Mesenchymal stem cell (in vitro differentiated cells and primary cell): ENCODE data around the gene FYN.
A peak's percentile ranks its signal among the peaks of the same experiment; 100 is the strongest.

Experiments
- DNase-seq: peaks from one replicate; pipeline ENCODE4 v3.0.0-alpha.2; 2013
- H2AFZ ChIP-seq: one replicate; pipeline ENCODE4 v1.6.1; 2013; ENCODE audit warnings: low read depth, mild to moderate bottlenecking, control low read depth, inconsistent platforms, low read length, moderate library complexity
- H2AK5ac ChIP-seq: 2 replicates; pipeline ENCODE4 v1.6.1; 2013; ENCODE audit warnings: low read length, moderate library complexity, mild to moderate bottlenecking, inconsistent platforms; ENCODE audit not compliant: severe bottlenecking
- H2BK120ac ChIP-seq: one replicate; pipeline ENCODE4 v1.6.1; 2013; ENCODE audit warnings: low read depth, mild to moderate bottlenecking, inconsistent platforms, low read length, moderate library complexity
- H2BK12ac ChIP-seq, 2 experiments: one replicate each; pipeline ENCODE4 v1.6.1; 2013; ENCODE audit warnings: inconsistent platforms in 2 of 2, low read length in 2 of 2, mild to moderate bottlenecking in 2 of 2, moderate library complexity in 2 of 2, control low read depth in 1 of 2
- H2BK15ac ChIP-seq: one replicate; pipeline ENCODE4 v1.6.1; 2013; ENCODE audit warnings: mild to moderate bottlenecking, low read depth, inconsistent platforms; ENCODE audit not compliant: poor library complexity, severe bottlenecking
- H2BK5ac ChIP-seq: 2 replicates; pipeline ENCODE4 v1.6.1; 2013; ENCODE audit warnings: low read depth, mild to moderate bottlenecking, low read length, control low read depth, inconsistent platforms; ENCODE audit not compliant: poor library complexity, severe bottlenecking
- H3K14ac ChIP-seq, 2 experiments: one replicate each; pipeline ENCODE4 v1.6.1; 2013; ENCODE audit warnings: inconsistent platforms in 2 of 2, low read length in 2 of 2, control low read depth in 1 of 2, mild to moderate bottlenecking in 1 of 2, moderate library complexity in 1 of 2
- H3K18ac ChIP-seq, 2 experiments: one replicate each; pipeline ENCODE4 v1.6.1; 2013; ENCODE audit warnings: inconsistent platforms in 2 of 2, low read length in 2 of 2, control low read depth in 1 of 2, low read depth in 1 of 2, mild to moderate bottlenecking in 1 of 2
- H3K23ac ChIP-seq, 2 experiments: one replicate each; pipeline ENCODE4 v1.6.1; 2013; ENCODE audit warnings: inconsistent platforms in 2 of 2, low read length in 2 of 2, mild to moderate bottlenecking in 2 of 2, moderate library complexity in 2 of 2, control low read depth in 1 of 2
- H3K27ac ChIP-seq: 2 replicates; pipeline ENCODE4 v1.5.1; 2013; ENCODE audit warnings: mild to moderate bottlenecking, moderate library complexity, low read length, control low read depth, inconsistent platforms; ENCODE audit not compliant: poor library complexity, severe bottlenecking
- H3K27me3 ChIP-seq, 2 experiments: 2 replicates each; pipeline versions ENCODE4 v1.6.1 to v1.7.0; 2013; ENCODE audit warnings: low read length in 2 of 2, mild to moderate bottlenecking in 2 of 2, moderate library complexity in 2 of 2, control low read depth in 1 of 2, inconsistent platforms in 1 of 2; ENCODE audit not compliant: control insufficient read depth in 1 of 2, insufficient read depth in 1 of 2
- H3K36me3 ChIP-seq, 2 experiments: 2 replicates each; pipeline versions ENCODE4 v1.6.1 to v1.7.0; 2013; ENCODE audit warnings: low read length in 2 of 2, control low read depth in 1 of 2, inconsistent platforms in 1 of 2, low read depth in 1 of 2, mild to moderate bottlenecking in 1 of 2; ENCODE audit not compliant: insufficient read depth in 2 of 2, control insufficient read depth in 1 of 2
- H3K4ac ChIP-seq, 2 experiments: one replicate each; pipeline ENCODE4 v1.6.1; 2013; ENCODE audit warnings: inconsistent platforms in 2 of 2, low read length in 2 of 2, mild to moderate bottlenecking in 2 of 2, moderate library complexity in 2 of 2, control low read depth in 1 of 2, low read depth in 1 of 2
- H3K4me1 ChIP-seq: 2 replicates; pipeline ENCODE4 v1.6.1; 2013; ENCODE audit warnings: low read depth, low read length, control low read depth; ENCODE audit not compliant: control insufficient read depth, insufficient read depth
- H3K4me2 ChIP-seq: 2 replicates; pipeline ENCODE4 v1.6.1; 2013; ENCODE audit warnings: low read length, mild to moderate bottlenecking, inconsistent platforms; ENCODE audit not compliant: poor library complexity, severe bottlenecking
- H3K4me3 ChIP-seq, 2 experiments: 2 replicates each; pipeline versions ENCODE4 v1.5.1 to v1.7.0; 2013; ENCODE audit warnings: low read length in 2 of 2, mild to moderate bottlenecking in 2 of 2, control low read depth in 1 of 2, low read depth in 1 of 2; ENCODE audit not compliant: insufficient read depth in 1 of 2
- H3K79me1 ChIP-seq: replicated peaks from 2 replicates; pipeline ENCODE4 v1.6.1; 2013; ENCODE audit warnings: mild to moderate bottlenecking, control low read depth, low read length, inconsistent platforms; ENCODE audit not compliant: poor library complexity, severe bottlenecking
- H3K9ac ChIP-seq: 2 replicates; pipeline ENCODE4 v1.7.0; 2013; ENCODE audit warnings: mild to moderate bottlenecking, low read length, moderate library complexity
- H3K9me3 ChIP-seq: 2 replicates; pipeline ENCODE4 v1.7.0; 2013; ENCODE audit warnings: mild to moderate bottlenecking, low read length; ENCODE audit not compliant: control insufficient read depth
- H4K8ac ChIP-seq: one replicate; pipeline ENCODE4 v1.6.1; 2013; ENCODE audit warnings: inconsistent platforms, mild to moderate bottlenecking, low read length, moderate library complexity
- H4K91ac ChIP-seq: one replicate; pipeline ENCODE4 v1.6.1; 2013; ENCODE audit warnings: mild to moderate bottlenecking, low read length, inconsistent platforms
- WGBS: methylation state at CpG from one replicate; pipeline ENCODE4 v1.1.7; 2013; ENCODE audit warnings: mixed read lengths; 5-methylcytosine and 5-hydroxymethylcytosine counted together

FYN gene

GRCh38 chr6:111812060-111813038 is 60.9 kb downstream of the FYN start:
- no peak overlapping the region for H2BK5ac ChIP-seq
- peak overlapping the region in 1 of 2 experiments; percentile 73 for H3K4ac ChIP-seq
- no peaks in the 10 kb centered on the region for H3K27me3 ChIP-seq
- no peak overlapping the region for H2AFZ ChIP-seq
- peaks cover 12% of the 10 kb centered on the region for H3K4me1 ChIP-seq
- peak overlapping the region in 1 of 2 experiments; percentile 42 for H3K14ac ChIP-seq
- peak overlapping the region; percentile 47 for H2AK5ac ChIP-seq
- H3K4me3 ChIP-seq: no peak overlapping the region
- H3K9me3 ChIP-seq: no peaks in the 10 kb centered on the region
- no peak overlapping the region for H3K23ac ChIP-seq
- no peak overlapping the region for H3K9ac ChIP-seq
- 87% methylated on average over 5 of the region's 8 CpGs for WGBS
- H3K27ac ChIP-seq: no peak overlapping the region
- no peak overlapping the region for H4K8ac ChIP-seq
- peak overlapping the region in 1 of 2 experiments; percentile 60 for H2BK12ac ChIP-seq
- H4K91ac ChIP-seq: no peak overlapping the region
- peaks cover 0 to 30% of the 10 kb centered on the region in 2 experiments for H3K36me3 ChIP-seq
- DNase-seq: no peak
- peak overlapping the region in 1 of 2 experiments; percentile 60 for H3K18ac ChIP-seq
- H2BK120ac ChIP-seq: no peak overlapping the region
- no peak overlapping the region for H3K4me2 ChIP-seq
- H2BK15ac ChIP-seq: no peak overlapping the region
- peaks cover 22% of the 10 kb centered on the region for H3K79me1 ChIP-seq

GRCh38 chr6:111810294-111811131 is 62.7 kb downstream of the FYN start:
- DNase-seq: no peak
- H2BK12ac ChIP-seq: no peak overlapping the region
- WGBS: 82% methylated on average over 7 of the region's 10 CpGs
- H3K27me3 ChIP-seq: no peaks in the 10 kb centered on the region
- H3K4me1 ChIP-seq: peaks cover 25% of the 10 kb centered on the region
- H2BK120ac ChIP-seq: no peak overlapping the region
- H3K9me3 ChIP-seq: no peaks in the 10 kb centered on the region
- no peak overlapping the region for H2BK5ac ChIP-seq
- H3K9ac ChIP-seq: no peak overlapping the region
- no peak overlapping the region for H3K14ac ChIP-seq
- no peak overlapping the region for H3K4me3 ChIP-seq
- no peak overlapping the region for H3K18ac ChIP-seq
- H4K8ac ChIP-seq: no peak overlapping the region
- H3K27ac ChIP-seq: no peak overlapping the region
- H2AK5ac ChIP-seq: no peak overlapping the region
- H3K4ac ChIP-seq: no peak overlapping the region
- H3K79me1 ChIP-seq: peaks cover 24% of the 10 kb centered on the region
- no peak overlapping the region for H4K91ac ChIP-seq
- no peak overlapping the region for H2BK15ac ChIP-seq
- peaks cover 0 to 30% of the 10 kb centered on the region in 2 experiments for H3K36me3 ChIP-seq
- no peak overlapping the region for H2AFZ ChIP-seq
- no peak overlapping the region for H3K23ac ChIP-seq
- H3K4me2 ChIP-seq: no peak overlapping the region

- Histone ChIP-seq H4K8ac (no peak overlapping the region), H3K36me3 (peaks cover 0 to 29% of the 10 kb centered on the region in 2 experiments), H4K91ac (no peak overlapping the region), H2BK15ac (no peak overlapping the region), H3K4me2 (no peak overlapping the region), H3K14ac (no peak overlapping the region), H3K27ac (no peak overlapping the region), H3K18ac (no peak overlapping the region), H3K23ac (no peak overlapping the region), H3K9ac (no peak overlapping the region), H2BK120ac (no peak overlapping the region), H3K4ac (no peak overlapping the region), H2AFZ (no peak overlapping the region), H2AK5ac (no peak overlapping the region), H3K79me1 (peaks cover 22% of the 10 kb centered on the region), H3K4me1 (peaks cover 32% of the 10 kb centered on the region), H2BK5ac (no peak overlapping the region), H3K9me3 (no peaks in the 10 kb centered on the region), H3K27me3 (no peaks in the 10 kb centered on the region), H3K4me3 (no peak overlapping the region), H2BK12ac (no peak overlapping the region)
- DNase-seq: no peak
These were observed 63.5 kb downstream of the FYN start for GRCh38 chr6:111809766-111810165.

GRCh38 chr6:111809264-111809663 is 64.0 kb downstream of the FYN start:
- no peak overlapping the region for H3K14ac ChIP-seq
- no peak overlapping the region for H3K4me2 ChIP-seq
- H2BK120ac ChIP-seq: no peak overlapping the region
- no peak overlapping the region for H3K4ac ChIP-seq
- H4K91ac ChIP-seq: no peak overlapping the region
- no peak overlapping the region for H2BK12ac ChIP-seq
- DNase-seq: no peak
- no peak overlapping the region for H3K23ac ChIP-seq
- H3K4me1 ChIP-seq: peaks cover 32% of the 10 kb centered on the region
- no peak overlapping the region for H2AFZ ChIP-seq
- peaks cover 22% of the 10 kb centered on the region for H3K79me1 ChIP-seq
- H3K18ac ChIP-seq: no peak overlapping the region
- no peaks in the 10 kb centered on the region for H3K9me3 ChIP-seq
- no peak overlapping the region for H2BK15ac ChIP-seq
- H3K4me3 ChIP-seq: no peak overlapping the region
- H3K27ac ChIP-seq: no peak overlapping the region
- no peak overlapping the region for H4K8ac ChIP-seq
- H3K9ac ChIP-seq: no peak overlapping the region
- H3K36me3 ChIP-seq: peaks cover 0 to 27% of the 10 kb centered on the region in 2 experiments
- no peak overlapping the region for H2AK5ac ChIP-seq
- H2BK5ac ChIP-seq: no peak overlapping the region
- 95% methylated on average over 5 of the region's 5 CpGs for WGBS
- H3K27me3 ChIP-seq: no peaks in the 10 kb centered on the region
